ENCODE measurements around the gene TRIM7. TPM values are rescaled to one million over a fixed set of nuclear protein-coding genes. Genes with fewer than 3 reads are reported as not detected.

TRIM7 gene
- total and polyA plus RNA-seq, 9 donors, result 0.34 to 2.9 (median 0.82) TPM

- DNase-seq, result no peak
- H3K36me3 ChIP-seq, result no peaks in the 10 kb centered on the region
- H3K27ac ChIP-seq, result no peak overlapping the region
- TF ChIP-seq EP300 (IDR thresholded peaks at IDR 0.05), result no peak
- TF ChIP-seq POLR2A (IDR thresholded peaks at IDR 0.05), result no peak
- TF ChIP-seq CTCF (IDR thresholded peaks at IDR 0.05), result no peak
- H3K9me3 ChIP-seq, result no peaks in the 10 kb centered on the region
- intact Hi-C loops (cut with DNase I), result loop anchor here in 1 of 4 donors (10.0 kb wide), 1 partner anchor 375 kb away; no protein-coding TSS in a partner anchor
- H3K4me3 ChIP-seq, result no peak overlapping the region
- peaks cover 4% of the 10 kb centered on the region for H3K4me1 ChIP-seq (ENCODE audit: insufficient read depth)
- 59 to 69% (median 65%) methylated on average over 12 of the region's 12 CpGs for WGBS, 3 donors
- H3K27me3 ChIP-seq, result no peaks in the 10 kb centered on the region
Observed at GRCh38 chr5:181199881-181200638, 4.9 kb downstream of the TRIM7 start.

GRCh38 chr5:181198905-181199519, 6.0 kb downstream of the TRIM7 start:
- Histone ChIP-seq H3K27ac (no peak overlapping the region), H3K4me3 (no peak overlapping the region), H3K36me3 (no peaks in the 10 kb centered on the region), H3K4me1 (ENCODE audit: insufficient read depth) (peaks cover 3% of the 10 kb centered on the region), H3K9me3 (no peaks in the 10 kb centered on the region), H3K27me3 (no peaks in the 10 kb centered on the region)
- TF ChIP-seq POLR2A (IDR thresholded peaks at IDR 0.05), result no peak
- intact Hi-C loops (cut with DNase I), result no loop called here
- WGBS, 3 donors, result 45 to 59% (median 56%) methylated on average over 9 of the region's 9 CpGs
- DNase-seq, result no peak

- no peak overlapping the region for H3K4me3 ChIP-seq
- H3K27me3 ChIP-seq, result no peaks in the 10 kb centered on the region
- WGBS, 3 donors, result 58 to 65% (median 61%) methylated on average over 12 of the region's 12 CpGs
- peaks cover 3% of the 10 kb centered on the region for H3K4me1 ChIP-seq (ENCODE audit: insufficient read depth)
- no peaks in the 10 kb centered on the region for H3K9me3 ChIP-seq
- H3K36me3 ChIP-seq, result no peaks in the 10 kb centered on the region
- no peak overlapping the region for H3K27ac ChIP-seq
- TF ChIP-seq POLR2A (IDR thresholded peaks at IDR 0.05) (no peak), CTCF (IDR thresholded peaks at IDR 0.05) (no peak), EP300 (IDR thresholded peaks at IDR 0.05) (no peak)
- DNase-seq, result no peak
- intact Hi-C loops (cut with DNase I), result no loop called here
Observed at GRCh38 chr5:181198106-181198685, 6.8 kb downstream of the TRIM7 start.

GRCh38 chr5:181197326-181197951, 7.6 kb downstream of the TRIM7 start:
- DNase-seq, result no peak
- intact Hi-C loops (cut with DNase I), result no loop called here
- 55 to 58% (median 58%) methylated on average over 8 of the region's 8 CpGs for WGBS, 3 donors
- no peak overlapping the region for H3K4me3 ChIP-seq
- no peaks in the 10 kb centered on the region for H3K27me3 ChIP-seq
- no peak for TF ChIP-seq EP300 (IDR thresholded peaks at IDR 0.05)
- no peak for TF ChIP-seq POLR2A (IDR thresholded peaks at IDR 0.05)
- no peak for TF ChIP-seq CTCF (IDR thresholded peaks at IDR 0.05)
- H3K4me1 ChIP-seq (ENCODE audit: insufficient read depth), result peaks cover 5% of the 10 kb centered on the region
- no peak overlapping the region for H3K27ac ChIP-seq
- no peaks in the 10 kb centered on the region for H3K36me3 ChIP-seq
- H3K9me3 ChIP-seq, result no peaks in the 10 kb centered on the region
